ENCODE data around the gene NKX1-2. TPM values are rescaled to one million over a fixed set of nuclear protein-coding genes. Genes with fewer than 3 reads are reported as not detected.

The NKX1-2 gene
- 0.04 to 0.06 TPM in 2 of 5 replicates, not detected in the others for total RNA-seq (2022; extraction: Qiagen RNA extraction)

DNA sequence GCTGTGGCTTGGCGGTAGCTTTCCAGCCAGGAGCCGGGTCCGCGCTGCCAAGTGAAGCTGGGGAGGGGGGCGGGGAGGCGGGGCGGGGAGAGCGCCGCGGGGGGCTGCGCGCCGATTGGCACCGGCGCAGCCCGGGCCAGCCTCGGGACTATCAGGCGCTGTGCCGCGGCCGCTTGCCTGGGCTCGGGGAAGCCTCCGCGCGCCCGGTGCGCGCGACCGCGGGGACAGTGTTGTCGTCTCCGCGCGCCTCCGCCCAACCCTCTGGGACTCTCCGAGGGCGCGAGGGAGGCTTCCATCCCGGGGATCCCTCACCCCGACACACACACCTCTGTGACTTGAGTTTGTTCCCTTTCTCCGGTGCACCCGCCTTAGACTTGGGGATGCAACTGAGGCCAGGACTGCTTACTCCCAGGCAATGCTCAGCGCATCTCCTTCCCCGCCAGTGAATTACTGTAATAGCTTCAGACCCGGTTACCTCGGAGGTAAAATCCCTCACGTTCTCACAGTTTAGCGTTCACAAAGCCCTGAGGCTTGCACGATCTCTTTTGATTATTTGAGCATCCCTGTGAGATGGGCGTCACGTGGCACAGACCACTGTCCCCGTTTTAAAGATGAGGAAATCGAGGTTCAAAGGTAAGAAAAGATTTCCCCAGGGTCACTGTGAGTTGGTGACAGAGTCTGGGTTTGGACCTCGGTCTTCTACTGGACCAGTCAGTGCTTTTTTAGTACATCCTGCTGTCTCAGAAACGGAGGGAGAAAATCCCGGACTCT is at the start of gene NKX1-2:
Gene NKX1-2, minus strand, starts transcription at position 24 of the 771 bp plus-strand sequence. CDS start 92 bp downstream, outside the sequence.

GRCh38 chr10:124461642-124462347 is 12.0 kb upstream of the NKX1-2 start, which contains the start of gene LHPP:
Gene LHPP (plus strand): TSS chr10:124461823. CDS start chr10:124461863, 40 bp downstream.

GRCh38 chr10:124418726-124419501 is 30.9 kb downstream of the NKX1-2 start, which contains the start of gene OAT:
Gene OAT (minus strand): TSS chr10:124418923. CDS start chr10:124412171, 6,752 bp downstream.

Other genes with a start within 250 kb of the NKX1-2 start
- 66.5 to 94.8 TPM (median 73.7 TPM) in 5 replicates for gene OAT, start 31.1 kb downstream of the NKX1-2 start, total RNA-seq (2022; extraction: Qiagen RNA extraction)
- gene LHPP, start 11.8 kb upstream of the NKX1-2 start, total RNA-seq (2022; extraction: Qiagen RNA extraction), result 10.5 to 14.8 TPM (median 11.1 TPM) in 5 replicates

Measured in A549 treated with Mapracorat at 1 μM for 4 hours (cell line).